ENCODE results near the gene CSH1.
"Not testable (repeated sequence)": the region's sequence is repeated elsewhere in the genome, so short reads cannot be mapped to it uniquely, and the experiment has no call there.

DNA sequence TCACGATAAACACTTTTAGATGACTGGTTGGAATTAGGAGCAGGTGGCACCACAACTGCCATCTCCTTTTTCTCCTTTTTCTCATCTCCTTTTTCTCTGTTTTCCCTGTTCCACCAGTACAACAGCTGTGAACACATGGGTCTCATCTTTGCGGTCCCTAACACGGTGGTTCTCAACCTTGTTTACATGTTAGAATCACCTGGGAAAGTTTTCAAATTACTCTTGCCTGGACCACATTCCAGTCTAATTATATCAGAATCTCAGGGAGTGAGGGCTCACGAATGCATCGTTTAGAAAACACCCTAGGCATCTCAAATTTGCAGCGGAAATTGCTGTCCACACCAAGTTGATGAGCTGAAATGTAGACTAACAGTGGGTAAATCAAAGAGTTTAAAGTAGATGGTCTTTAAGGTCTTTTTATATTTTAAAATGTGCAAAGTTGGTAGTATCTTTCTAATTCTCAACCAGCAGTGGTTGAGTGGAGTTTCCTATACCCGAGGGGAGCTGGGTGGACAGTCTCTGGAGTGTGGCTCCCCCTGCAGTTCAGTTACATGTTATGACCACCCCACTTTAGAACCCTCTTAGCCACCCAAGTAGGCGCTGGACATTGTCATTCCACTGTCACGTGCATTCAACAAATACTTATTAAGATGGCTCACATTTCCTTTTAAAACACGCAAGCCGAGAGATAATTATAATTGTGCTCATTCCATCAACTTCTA, 3.9 kb downstream of the CSH1 start:
- TF ChIP-seq, protein P1, sequence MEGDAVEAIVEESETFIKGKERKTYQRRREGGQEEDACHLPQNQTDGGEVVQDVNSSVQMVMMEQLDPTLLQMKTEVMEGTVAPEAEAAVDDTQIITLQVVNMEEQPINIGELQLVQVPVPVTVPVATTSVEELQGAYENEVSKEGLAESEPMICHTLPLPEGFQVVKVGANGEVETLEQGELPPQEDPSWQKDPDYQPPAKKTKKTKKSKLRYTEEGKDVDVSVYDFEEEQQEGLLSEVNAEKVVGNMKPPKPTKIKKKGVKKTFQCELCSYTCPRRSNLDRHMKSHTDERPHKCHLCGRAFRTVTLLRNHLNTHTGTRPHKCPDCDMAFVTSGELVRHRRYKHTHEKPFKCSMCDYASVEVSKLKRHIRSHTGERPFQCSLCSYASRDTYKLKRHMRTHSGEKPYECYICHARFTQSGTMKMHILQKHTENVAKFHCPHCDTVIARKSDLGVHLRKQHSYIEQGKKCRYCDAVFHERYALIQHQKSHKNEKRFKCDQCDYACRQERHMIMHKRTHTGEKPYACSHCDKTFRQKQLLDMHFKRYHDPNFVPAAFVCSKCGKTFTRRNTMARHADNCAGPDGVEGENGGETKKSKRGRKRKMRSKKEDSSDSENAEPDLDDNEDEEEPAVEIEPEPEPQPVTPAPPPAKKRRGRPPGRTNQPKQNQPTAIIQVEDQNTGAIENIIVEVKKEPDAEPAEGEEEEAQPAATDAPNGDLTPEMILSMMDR (IDR thresholded peaks at IDR 0.05; ENCODE audit: low read depth, low read length, poor library complexity, severe bottlenecking): not testable (repeated sequence)
- not testable (repeated sequence) for TF ChIP-seq EZH2phosphoT487 (IDR thresholded peaks at IDR 0.05; ENCODE audit: borderline replicate concordance, low read length)

Data from DOHH2 (cell line).